Keratinocyte (primary cell): ENCODE data around the gene TPT1. TPM values are rescaled to one million over a fixed set of nuclear protein-coding genes. Genes with fewer than 3 reads are reported as not detected.

Experiments
- DNase-seq: peaks from one replicate; pipeline ENCODE4 v3.0.0-alpha.2; 2011; ENCODE audit warnings: low read depth, missing footprints, low spot score
- FAIRE-seq: peaks from 2 replicates; lab custom pipeline; 2011; peaks lifted over from hg19 to GRCh38; lab: Jason Lieb, UNC
- H2AFZ ChIP-seq: 2 replicates; pipeline ENCODE4 v1.6.0; 2012; ENCODE audit warnings: low read length, control low read depth, inconsistent platforms; ENCODE audit not compliant: control insufficient read depth
- H3K27ac ChIP-seq: 2 replicates; pipeline ENCODE4 v1.5.1; 2011; ENCODE audit warnings: low read length; ENCODE audit not compliant: control insufficient read depth, insufficient read depth
- H3K27me3 ChIP-seq: 3 replicates; pipeline ENCODE4 v1.6.0; 2011; ENCODE audit warnings: low read length; ENCODE audit not compliant: control insufficient read depth, insufficient read depth; ENCODE audit errors: extremely low read depth
- H3K36me3 ChIP-seq, 2 experiments: 2 replicates in 1 of 2; 3 replicates in 1 of 2; pipeline ENCODE4 v1.5.1; 2011; ENCODE audit warnings: low read length in 2 of 2, mild to moderate bottlenecking in 1 of 2; ENCODE audit not compliant: control insufficient read depth in 2 of 2, insufficient read depth in 2 of 2; ENCODE audit errors: extremely low read depth in 1 of 2
- H3K4me1 ChIP-seq: 3 replicates; pipeline ENCODE4 v1.5.1; 2011; ENCODE audit warnings: low read length; ENCODE audit not compliant: control insufficient read depth, insufficient read depth; ENCODE audit errors: extremely low read depth
- H3K4me2 ChIP-seq: 3 replicates; pipeline ENCODE4 v1.6.0; 2011; ENCODE audit warnings: low read depth, low read length; ENCODE audit not compliant: control insufficient read depth, insufficient read depth; ENCODE audit errors: extremely low read depth
- H3K4me3 ChIP-seq, 3 experiments: fragments of 200-600 bp in 1 of 3; sonication (generic) in 1 of 3; 2 replicates in 2 of 3; 3 replicates in 1 of 3; pipeline ENCODE4 v1.5.1; 2011 to 2016; ENCODE audit warnings: low read length in 3 of 3, mild to moderate bottlenecking in 3 of 3, control low read depth in 2 of 3, inconsistent platforms in 1 of 3, low read depth in 1 of 3, mixed read lengths in 1 of 3, mixed run types in 1 of 3, moderate library complexity in 1 of 3; ENCODE audit not compliant: control insufficient read depth in 2 of 3, insufficient read depth in 2 of 3; ENCODE audit errors: extremely low read depth in 1 of 3
- H3K79me2 ChIP-seq: 2 replicates; pipeline ENCODE4 v1.6.0; 2012; ENCODE audit warnings: low read length; ENCODE audit not compliant: control insufficient read depth, insufficient read depth
- H3K9ac ChIP-seq: 3 replicates; pipeline ENCODE4 v1.6.0; 2011; ENCODE audit warnings: low read length; ENCODE audit not compliant: control insufficient read depth, insufficient read depth; ENCODE audit errors: extremely low read depth
- H3K9me1 ChIP-seq: 3 replicates; pipeline ENCODE4 v1.6.0; 2011; ENCODE audit warnings: low read length; ENCODE audit not compliant: control insufficient read depth, insufficient read depth; ENCODE audit errors: extremely low read depth
- H3K9me3 ChIP-seq: 2 replicates; pipeline ENCODE4 v1.5.1; 2012; ENCODE audit warnings: low read depth, low read length; ENCODE audit not compliant: control insufficient read depth
- H4K20me1 ChIP-seq: 3 replicates; pipeline ENCODE4 v1.6.0; 2011; ENCODE audit warnings: low read length; ENCODE audit not compliant: control insufficient read depth, insufficient read depth; ENCODE audit errors: extremely low read depth
- CTCF ChIP-seq, 3 experiments: IDR thresholded peaks in 1 of 3; conservative IDR thresholded peaks in 1 of 3; optimal IDR thresholded peaks in 1 of 3; 2 replicates in 2 of 3; 3 replicates in 1 of 3; pipeline versions ENCODE3 to v1.5.1; 2011; ENCODE audit warnings: low read length in 3 of 3, mild to moderate bottlenecking in 3 of 3, moderate library complexity in 2 of 3, control low read depth in 1 of 3, inconsistent platforms in 1 of 3; ENCODE audit not compliant: insufficient read depth in 2 of 3; ENCODE audit errors: extremely low read depth in 1 of 3
- EZH2 ChIP-seq: IDR thresholded peaks from one replicate; pipeline ENCODE4 v1.6.1; 2012; ENCODE audit warnings: inconsistent platforms, mild to moderate bottlenecking, low read length, moderate library complexity
- dilution Hi-C: fragments of 300-500 bp; cut with MboI; formaldehyde crosslinking; loops from one replicate; pipeline ENCODE4 v1.7.0; 2020; ENCODE audit warnings: low sequenced_read_pairs; ENCODE audit not compliant: extremely low pct_ligation_motif_present
- polyA plus RNA-seq, 5 experiments: library from polyadenylated mRNA; depleted of rRNA in 3 of 5; stranded (reverse) in 3 of 5; stranded (forward) in 1 of 5; unstranded in 1 of 5; fragments of >200 nt; gene quantifications; 1 replicate in 1 of 5; 2 replicates in 3 of 5; 3 replicates in 1 of 5; pipeline versions ENCODE4 v1.2.1 to v1.2.3, GENCODE V29; 2011 to 2012; ENCODE audit warnings: missing spikeins in 2 of 5, low read depth in 1 of 5, low replicate concordance in 1 of 5

The TPT1 gene
- polyA plus RNA-seq, 1 donor (not counting 4 experiments of a cell fraction or from before 2014, with no cell fraction given): 8,174 TPM

- H3K9me1 ChIP-seq: peaks cover 2% of the 10 kb centered on the region
- dilution Hi-C loops: no loop called here
- H2AFZ ChIP-seq: no peak overlapping the region
- H3K27me3 ChIP-seq: no peaks in the 10 kb centered on the region
- H4K20me1 ChIP-seq: no peaks in the 10 kb centered on the region
- no peaks in the 10 kb centered on the region for H3K79me2 ChIP-seq
- peaks cover 15% of the 10 kb centered on the region for H3K4me1 ChIP-seq
- DNase-seq (no peak), FAIRE-seq (no peak)
- no peaks in the 10 kb centered on the region for H3K9me3 ChIP-seq
- H3K4me2 ChIP-seq: no peak overlapping the region
- TF ChIP-seq CTCF (optimal IDR thresholded peaks at IDR 0.05 in 1 of 3, IDR thresholded peaks at IDR 0.05 in 1 of 3, conservative IDR thresholded peaks at IDR 0.05 in 1 of 3; ENCODE audit: extremely low read depth in 1 of 3, insufficient read depth in 2 of 3, low read length in 3 of 3) (no peak), EZH2 (no peak)
- no peak overlapping the region for H3K4me3 ChIP-seq
- H3K36me3 ChIP-seq: peaks cover 0 to 1% of the 10 kb centered on the region in 2 experiments
- H3K27ac ChIP-seq: no peak overlapping the region
- H3K9ac ChIP-seq: no peak overlapping the region
Observed at GRCh38 chr13:45295536-45295935, 45.4 kb downstream of the TPT1 start.

- Histone ChIP-seq H3K4me1 (peaks cover 15% of the 10 kb centered on the region), H3K4me2 (no peak overlapping the region), H3K27ac (no peak overlapping the region), H3K36me3 (peaks cover 3 to 5% of the 10 kb centered on the region in 2 experiments), H3K9me1 (no peaks in the 10 kb centered on the region), H2AFZ (no peak overlapping the region), H3K9me3 (no peaks in the 10 kb centered on the region), H3K79me2 (no peaks in the 10 kb centered on the region), H3K9ac (no peak overlapping the region), H3K27me3 (no peaks in the 10 kb centered on the region), H3K4me3 (no peak overlapping the region), H4K20me1 (no peaks in the 10 kb centered on the region)
- dilution Hi-C loops: no loop called here
- FAIRE-seq (peak; percentile 81), DNase-seq (peak; percentile 45)
- no peak for TF ChIP-seq CTCF (optimal IDR thresholded peaks at IDR 0.05 in 1 of 3, IDR thresholded peaks at IDR 0.05 in 1 of 3, conservative IDR thresholded peaks at IDR 0.05 in 1 of 3; ENCODE audit: extremely low read depth in 1 of 3, insufficient read depth in 2 of 3, low read length in 3 of 3)
- TF ChIP-seq EZH2: no peak
Observed at GRCh38 chr13:45292176-45292575, 48.8 kb downstream of the TPT1 start.
